CD14-positive monocyte (primary cell): Measurements from ENCODE around the gene RASA4. TPM values are rescaled to one million over a fixed set of nuclear protein-coding genes. Genes with fewer than 3 reads are reported as not detected.
"Not testable (repeated sequence)": the region's sequence is repeated elsewhere in the genome, so short reads cannot be mapped to it uniquely, and the experiment has no call there.

ENCODE experiments used
- DNase-seq, 3 donors: peaks; one replicate each; pipeline ENCODE4 v3.0.0-alpha.2; 2011 to 2022
- H2AFZ ChIP-seq: 2 replicates; pipeline ENCODE4 v1.6.0; 2012; ENCODE audit warnings: mild to moderate bottlenecking, low read depth, low read length, inconsistent platforms; ENCODE audit not compliant: insufficient read depth, poor library complexity, severe bottlenecking
- H3K27ac ChIP-seq, 2 donors: 1 replicate in 1 of 2; 2 replicates in 1 of 2; pipeline ENCODE4 v1.5.1; 2012 to 2013; ENCODE audit warnings: low read length in 2 of 2, control low read depth in 1 of 2, inconsistent platforms in 1 of 2, low read depth in 1 of 2, mild to moderate bottlenecking in 1 of 2
- H3K27me3 ChIP-seq, 2 donors: one replicate each; pipeline versions ENCODE4 v1.6.0 to v1.6.1; 2011 to 2013; ENCODE audit warnings: low read length in 2 of 2; ENCODE audit not compliant: control insufficient read depth in 2 of 2, insufficient read depth in 2 of 2
- H3K36me3 ChIP-seq, 2 donors: replicated peaks in 1 of 2; 1 replicate in 1 of 2; 2 replicates in 1 of 2; pipeline versions ENCODE4 v1.5.1 to v1.6.1; 2012 to 2013; ENCODE audit warnings: low read length in 2 of 2, control low read depth in 1 of 2, inconsistent platforms in 1 of 2, mild to moderate bottlenecking in 1 of 2; ENCODE audit not compliant: insufficient read depth in 2 of 2, control insufficient read depth in 1 of 2
- H3K4me1 ChIP-seq, 2 donors: 1 replicate in 1 of 2; 2 replicates in 1 of 2; pipeline versions ENCODE4 v1.5.1 to v1.6.1; 2012 to 2013; ENCODE audit warnings: low read length in 2 of 2, control low read depth in 1 of 2, inconsistent platforms in 1 of 2, mild to moderate bottlenecking in 1 of 2, moderate library complexity in 1 of 2; ENCODE audit not compliant: insufficient read depth in 2 of 2, control insufficient read depth in 1 of 2
- H3K4me2 ChIP-seq: replicated peaks from 2 replicates; pipeline ENCODE3; 2012; ENCODE audit warnings: low read length, moderate library complexity, mild to moderate bottlenecking; ENCODE audit not compliant: poor library complexity, severe bottlenecking; ENCODE audit errors: extremely low read depth
- H3K4me3 ChIP-seq, 3 experiments: fragments of 200-600 bp in 1 of 3; sonication (generic) in 1 of 3; replicated peaks in 1 of 3; 1 replicate in 2 of 3; 2 replicates in 1 of 3; pipeline ENCODE4 v1.5.1; 2011 to 2013; ENCODE audit warnings: low read length in 3 of 3, mild to moderate bottlenecking in 3 of 3, control low read depth in 2 of 3, low read depth in 2 of 3, inconsistent platforms in 1 of 3, moderate library complexity in 1 of 3
- H3K79me2 ChIP-seq: 2 replicates; pipeline ENCODE4 v1.6.0; 2012; ENCODE audit warnings: mild to moderate bottlenecking, control low read depth, inconsistent platforms, low read length, moderate library complexity; ENCODE audit not compliant: insufficient read depth
- H3K9ac ChIP-seq: 2 replicates; pipeline ENCODE4 v1.6.0; 2017; ENCODE audit warnings: low read length, mild to moderate bottlenecking; ENCODE audit not compliant: insufficient read depth, poor library complexity, severe bottlenecking
- H3K9me3 ChIP-seq, 2 donors: replicated peaks in 1 of 2; 1 replicate in 1 of 2; 2 replicates in 1 of 2; pipeline versions ENCODE4 v1.5.1 to v1.6.1; 2012 to 2013; ENCODE audit warnings: low read length in 2 of 2, control low read depth in 1 of 2; ENCODE audit not compliant: control insufficient read depth in 1 of 2, insufficient read depth in 1 of 2
- H4K20me1 ChIP-seq: 2 replicates; pipeline ENCODE4 v1.6.0; 2012; ENCODE audit warnings: mild to moderate bottlenecking, low read length, control low read depth, moderate library complexity; ENCODE audit not compliant: insufficient read depth
- H3K27ac Mint-ChIP-seq, 7 donors: one replicate each; pipeline ENCODE4 v1.8.0; 2020; ENCODE audit warnings: mild to moderate bottlenecking in 7 of 7, mixed read lengths in 7 of 7, moderate library complexity in 6 of 7, inconsistent platforms in 2 of 7
- H3K27me3 Mint-ChIP-seq, 3 donors: one replicate each; pipeline ENCODE4 v1.8.0; 2021 to 2022; ENCODE audit warnings: low read depth in 3 of 3, mild to moderate bottlenecking in 3 of 3, mixed read lengths in 3 of 3, moderate library complexity in 3 of 3, inconsistent platforms in 1 of 3
- H3K36me3 Mint-ChIP-seq, 2 donors: one replicate each; pipeline ENCODE4 v1.8.0; 2020; ENCODE audit warnings: mixed read lengths in 2 of 2, inconsistent platforms in 1 of 2, mild to moderate bottlenecking in 1 of 2
- H3K4me1 Mint-ChIP-seq: one replicate; pipeline ENCODE4 v1.8.0; 2020; ENCODE audit warnings: mild to moderate bottlenecking, mixed read lengths
- H3K4me3 Mint-ChIP-seq, 2 donors: one replicate each; pipeline ENCODE4 v1.8.0; 2020; ENCODE audit warnings: mild to moderate bottlenecking in 2 of 2, mixed read lengths in 2 of 2, moderate library complexity in 1 of 2
- H3K9me3 Mint-ChIP-seq, 7 donors: one replicate each; pipeline ENCODE4 v1.8.0; 2020 to 2022; ENCODE audit warnings: mixed read lengths in 7 of 7, mild to moderate bottlenecking in 6 of 7, moderate library complexity in 6 of 7, inconsistent platforms in 2 of 7
- WGBS: methylation state at CpG from one replicate; pipeline ENCODE4 v1.1.5; 2013; ENCODE audit warnings: missing lambda C conversion rate; ENCODE audit not compliant: insufficient coverage; 5-methylcytosine and 5-hydroxymethylcytosine counted together
- intact Hi-C, 2 donors: fragments of 100-400 bp; cut with micrococcal nuclease; formaldehyde crosslinking; loops; one replicate each; pipeline versions ENCODE4 v1.15.0 to v1.15.1; 2023
- polyA plus RNA-seq, 3 donors: library from polyadenylated mRNA; depleted of rRNA in 1 of 3; unstranded in 2 of 3; stranded (reverse) in 1 of 3; fragments of 300-500 nt in 2 of 3; fragments of >200 nt in 1 of 3; fragmentation: Illumina TruSeq in 2 of 3; gene quantifications; 1 replicate in 2 of 3; 2 replicates in 1 of 3; pipeline ENCODE4 v1.2.3, GENCODE V29; 2012 to 2021
- TF ChIP-seq, protein P1 (sequence below): fragments of 200-600 bp; IDR thresholded peaks from one replicate; pipeline ENCODE4 v1.8.0; 2022; ENCODE audit warnings: antibody characterized with exemption, mild to moderate bottlenecking

RASA4 gene
- polyA plus RNA-seq, 3 donors, result 13.9 to 64.5 (median 18.6) TPM

DNA sequence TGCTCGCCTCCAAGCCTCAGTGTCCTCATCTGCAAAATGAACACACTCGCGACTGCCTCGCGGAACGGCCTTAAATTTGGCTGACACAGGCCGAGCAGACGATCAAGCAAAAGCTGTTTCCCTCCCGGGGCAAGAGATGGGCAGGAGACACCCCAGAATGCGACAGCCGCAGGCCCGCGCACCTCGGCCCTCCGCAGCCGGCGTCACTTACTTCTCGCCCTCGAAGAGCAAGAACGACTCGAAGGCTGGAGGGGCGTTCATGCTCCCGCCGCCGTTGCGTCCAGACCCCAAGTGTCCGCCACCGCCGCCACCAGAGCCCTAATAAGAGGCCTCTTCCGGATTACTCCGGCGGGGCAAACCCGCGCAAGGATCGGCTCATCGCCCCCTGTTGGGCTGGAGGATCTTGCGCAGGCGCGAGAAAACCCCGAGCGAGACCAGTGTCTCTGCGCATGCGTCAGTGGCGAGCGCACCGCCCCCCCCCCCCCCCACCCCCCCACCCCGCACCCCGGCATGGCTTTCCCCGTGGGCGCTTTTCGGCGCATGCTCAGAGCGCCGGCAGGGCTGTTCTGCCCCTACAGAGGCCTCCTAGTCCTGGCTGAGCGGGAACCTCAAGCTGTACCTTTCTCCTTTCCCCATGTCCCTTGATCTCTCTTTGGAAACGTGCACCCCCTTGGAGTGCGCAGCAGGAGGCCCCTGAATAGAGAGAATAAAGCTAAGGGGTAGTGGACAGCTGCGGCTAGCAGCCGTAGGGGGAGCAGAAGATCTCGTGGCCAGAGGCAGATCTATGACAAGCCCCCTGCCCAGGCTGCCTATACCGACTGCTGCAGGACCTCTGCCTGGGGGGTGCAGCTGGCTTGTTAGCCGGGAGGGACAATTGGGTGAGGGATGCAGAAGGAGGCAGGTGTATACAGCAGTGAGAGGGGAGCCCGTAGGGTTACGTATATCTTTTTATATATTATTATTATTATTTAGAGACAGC is 44.0 kb downstream of the RASA4 start, which contains the start of gene POLR2J3:
Gene POLR2J3, minus strand, starts transcription at position 323 of the 979 bp plus-strand sequence. Its CDS starts 62 bp downstream, at position 261.
- H3K79me2 ChIP-seq, intact Hi-C loops, H3K27me3 ChIP-seq, H3K4me1 Mint-ChIP-seq, H3K4me2 ChIP-seq, H3K9me3 ChIP-seq, H3K27me3 Mint-ChIP-seq, H3K36me3 Mint-ChIP-seq, H3K9me3 Mint-ChIP-seq, H3K4me1 ChIP-seq, H4K20me1 ChIP-seq, H3K36me3 ChIP-seq: not testable (repeated sequence)
- WGBS, result 0% methylated on average over 30 of the region's 64 CpGs
- H3K27ac Mint-ChIP-seq, result peak within 1 kb of the TSS; percentile 57 to 95 (median 90)
- Histone ChIP-seq H2AFZ (peak within 1 kb of the TSS; percentile 82), H3K9ac (peak within 1 kb of the TSS; percentile 75), H3K27ac (peak within 1 kb of the TSS; percentile 63 to 76), H3K4me3 (peak within 1 kb of the TSS; percentile 48 to 75 (median 50))
- TF ChIP-seq, protein P1, sequence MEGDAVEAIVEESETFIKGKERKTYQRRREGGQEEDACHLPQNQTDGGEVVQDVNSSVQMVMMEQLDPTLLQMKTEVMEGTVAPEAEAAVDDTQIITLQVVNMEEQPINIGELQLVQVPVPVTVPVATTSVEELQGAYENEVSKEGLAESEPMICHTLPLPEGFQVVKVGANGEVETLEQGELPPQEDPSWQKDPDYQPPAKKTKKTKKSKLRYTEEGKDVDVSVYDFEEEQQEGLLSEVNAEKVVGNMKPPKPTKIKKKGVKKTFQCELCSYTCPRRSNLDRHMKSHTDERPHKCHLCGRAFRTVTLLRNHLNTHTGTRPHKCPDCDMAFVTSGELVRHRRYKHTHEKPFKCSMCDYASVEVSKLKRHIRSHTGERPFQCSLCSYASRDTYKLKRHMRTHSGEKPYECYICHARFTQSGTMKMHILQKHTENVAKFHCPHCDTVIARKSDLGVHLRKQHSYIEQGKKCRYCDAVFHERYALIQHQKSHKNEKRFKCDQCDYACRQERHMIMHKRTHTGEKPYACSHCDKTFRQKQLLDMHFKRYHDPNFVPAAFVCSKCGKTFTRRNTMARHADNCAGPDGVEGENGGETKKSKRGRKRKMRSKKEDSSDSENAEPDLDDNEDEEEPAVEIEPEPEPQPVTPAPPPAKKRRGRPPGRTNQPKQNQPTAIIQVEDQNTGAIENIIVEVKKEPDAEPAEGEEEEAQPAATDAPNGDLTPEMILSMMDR, result peak; percentile 76
- peak within 1 kb of the TSS; percentile 87 to 92 for H3K4me3 Mint-ChIP-seq
- peak in 2 of 3 donors; percentile 80 to 91 for DNase-seq

DNA sequence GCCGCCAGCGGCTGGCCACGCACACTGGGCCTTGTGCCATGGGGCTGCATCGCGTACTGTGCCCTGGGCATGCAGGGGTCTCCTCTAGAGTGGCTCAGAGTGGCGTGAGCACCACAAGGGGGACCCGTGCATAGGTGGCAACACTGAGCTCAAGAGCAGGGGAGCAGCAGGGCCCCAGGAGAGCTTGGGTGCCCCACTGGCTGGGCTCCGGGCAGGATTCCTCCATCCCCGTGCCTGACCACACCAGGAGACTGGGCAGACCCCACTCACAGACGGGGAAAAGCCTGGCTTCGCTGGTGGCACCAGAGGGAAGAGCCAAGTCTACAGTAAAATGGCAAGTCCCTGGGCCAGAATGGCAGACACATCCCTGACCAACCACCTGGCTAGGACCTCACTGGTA is 47.9 kb downstream of the RASA4 start:
- H3K27me3 Mint-ChIP-seq, H3K9me3 Mint-ChIP-seq, H3K4me3 ChIP-seq, H4K20me1 ChIP-seq, H3K27ac ChIP-seq, H3K4me3 Mint-ChIP-seq, H3K9ac ChIP-seq, H3K27me3 ChIP-seq, H3K27ac Mint-ChIP-seq, H2AFZ ChIP-seq, H3K4me1 Mint-ChIP-seq, H3K4me2 ChIP-seq, H3K79me2 ChIP-seq, H3K36me3 ChIP-seq, H3K36me3 Mint-ChIP-seq, DNase-seq, intact Hi-C loops, H3K9me3 ChIP-seq, H3K4me1 ChIP-seq: not testable (repeated sequence)
- no CpG with 5 or more reads among the region's 11 CpGs for WGBS

DNA sequence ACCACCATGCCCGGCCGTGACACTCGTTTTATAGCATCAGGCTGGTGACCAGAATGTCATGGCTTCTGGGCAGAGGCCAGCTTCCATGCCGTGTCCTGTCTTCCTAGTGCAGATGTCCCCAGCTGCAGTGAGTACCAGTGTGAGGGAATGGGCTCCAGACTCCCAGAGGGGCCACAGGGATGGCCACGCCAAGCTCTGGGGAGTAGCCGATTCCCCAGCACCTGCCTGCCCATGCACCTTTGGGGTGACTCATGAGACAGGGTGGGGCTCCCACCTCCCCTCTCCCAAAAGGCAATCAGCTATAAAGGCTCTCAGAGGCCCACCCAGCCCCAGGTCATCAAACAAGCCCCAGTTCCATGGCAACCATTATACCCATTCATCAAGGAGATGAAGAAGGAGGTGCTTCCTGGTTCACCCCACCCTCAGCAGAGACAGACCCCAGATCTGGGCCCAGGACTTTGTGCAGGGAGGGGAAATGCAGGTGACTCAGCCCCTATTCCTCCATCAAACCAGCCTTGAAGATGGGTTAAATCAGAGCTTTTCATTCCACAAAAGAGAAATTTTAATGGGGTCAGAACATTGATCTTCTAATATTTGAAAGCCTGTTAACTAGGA is 65.6 kb downstream of the RASA4 start, which contains the start of gene SPDYE2:
Gene SPDYE2, plus strand, starts transcription at position 419 of the 615 bp plus-strand sequence. CDS start 2,030 bp downstream, outside the sequence.
- H3K27me3 ChIP-seq, H3K4me3 ChIP-seq, H3K4me1 ChIP-seq, H3K27me3 Mint-ChIP-seq, H3K9ac ChIP-seq, H3K4me1 Mint-ChIP-seq, H2AFZ ChIP-seq, DNase-seq, H3K27ac Mint-ChIP-seq, intact Hi-C loops, H3K9me3 ChIP-seq, H3K27ac ChIP-seq, H3K79me2 ChIP-seq, H3K9me3 Mint-ChIP-seq, H3K36me3 Mint-ChIP-seq, H3K36me3 ChIP-seq, H3K4me3 Mint-ChIP-seq, H4K20me1 ChIP-seq, H3K4me2 ChIP-seq: not testable (repeated sequence)
- WGBS, result no CpG with 5 or more reads among the region's 6 CpGs
